ENCODE results near the gene PERCC1. TPM values are rescaled to one million over a fixed set of nuclear protein-coding genes. Genes with fewer than 3 reads are reported as not detected.

Gene PERCC1
- total and polyA plus RNA-seq, 9 of the 15 experiments (the other 6 are each of a cell fraction or from before 2014, with no cell fraction given) = not detected

DNA sequence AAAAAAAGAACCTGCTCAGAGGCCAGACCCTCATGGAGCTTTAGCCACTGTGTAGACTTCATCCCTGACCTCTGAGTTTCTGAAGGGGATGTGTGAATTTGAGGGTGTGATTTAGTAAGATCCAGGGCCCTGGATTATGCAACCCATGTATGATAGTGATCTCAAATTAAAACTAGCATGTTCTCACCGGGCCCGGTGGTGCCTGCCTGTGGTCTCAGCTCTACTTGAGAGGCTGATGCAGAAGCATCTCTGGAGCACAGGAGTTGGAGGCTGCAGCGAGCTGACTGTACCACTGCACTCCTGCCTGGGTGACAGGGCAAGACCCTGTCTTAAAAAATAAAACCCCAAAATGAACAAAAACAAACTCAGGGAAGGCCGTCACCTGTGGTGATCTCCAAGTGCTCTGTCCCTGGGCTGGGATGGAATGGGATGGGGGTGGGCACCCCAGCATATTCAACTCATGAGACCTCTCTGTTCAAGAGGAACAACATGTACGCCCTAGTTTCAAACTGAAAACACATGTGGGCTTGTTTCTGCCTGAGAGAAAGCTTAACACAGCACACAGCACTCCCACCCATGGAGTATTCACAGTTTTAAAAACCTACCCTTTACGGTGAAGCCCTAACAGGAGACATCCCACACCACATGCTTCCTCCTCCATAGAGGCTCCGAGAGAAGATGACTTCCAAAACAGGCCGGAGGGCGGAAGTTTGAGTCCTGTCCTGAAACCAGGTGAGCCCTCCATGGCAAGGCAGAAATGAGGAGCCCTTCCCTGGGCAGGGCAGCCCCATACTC is 49.1 kb upstream of the PERCC1 start:
- DNase-seq (ENCODE audit: extremely low read depth in 1 of 4, low spot score in 3 of 4) (no peak), FAIRE-seq (no peak), ATAC-seq (no peak)
- intact Hi-C loops (cut with micrococcal nuclease) (no loop called here), in situ Hi-C loops (cut with MboI) (no loop called here)
- Histone ChIP-seq H3K79me2 (ENCODE audit: control insufficient read depth, insufficient read depth, low read length) (peaks cover 24% of the 10 kb centered on the region), H3K9me3 (replicated peaks; ENCODE audit: control insufficient read depth, insufficient read depth, low read depth, low read length) (no peaks in the 10 kb centered on the region), H4K20me1 (replicated peaks; ENCODE audit: control insufficient read depth, insufficient read depth, low read length) (peaks cover 8% of the 10 kb centered on the region; the same call in 1 of the 2 replicates), H3K36me3 (ENCODE audit: control insufficient read depth, insufficient read depth, low read length) (peaks cover 3% of the 10 kb centered on the region; the same call in 2 of the 3 replicates), H3K9me1 (ENCODE audit: control insufficient read depth, insufficient read depth, low read length) (peaks cover 5% of the 10 kb centered on the region), H2AFZ (ENCODE audit: low read depth, low read length) (no peak overlapping the region), H3K4me2 (ENCODE audit: insufficient read depth, low read length) (no peak overlapping the region), H3K4me3 (no peak overlapping the region), H3K9ac (ENCODE audit: insufficient read depth in 1 of 2, low read depth in 2 of 2, low read length in 2 of 2) (peak overlapping the region in 1 of 2 experiments; percentile 61; a peak in 1 of 4 replicates), H3K27me3 (ENCODE audit: control insufficient read depth in 2 of 2, insufficient read depth in 2 of 2, low read length in 2 of 2) (no peaks in the 10 kb centered on the region), H3K4me1 (replicated peaks in 1 of 2; ENCODE audit: control insufficient read depth in 2 of 2, insufficient read depth in 2 of 2, low read length in 2 of 2) (peaks cover 19 to 59% of the 10 kb centered on the region in 2 experiments; a peak in 4 of 5 replicates), H3K27ac (ENCODE audit: extremely low read depth, low read depth, low read length) (no peak overlapping the region)
- TF ChIP-seq DPF2 (IDR thresholded peaks at IDR 0.05) = no peak
- TF ChIP-seq CEBPB (tag; IDR thresholded peaks at IDR 0.05) = peak; percentile 60; the same call in 1 of the 2 replicates
- no TSS peak for BruUV-seq (replicated peaks)
- WGBS (ENCODE audit: insufficient coverage, low coverage, missing lambda C conversion rate) = 67% methylated on average over 9 of the region's 9 CpGs
- POLR2A ChIA-PET = interaction anchor here (0.8 to 4.2 kb wide), 2 partner anchors 8 to 31 kb away, joined by 3 to 48 read pairs; no protein-coding TSS in a partner anchor
- CTCF ChIA-PET (ENCODE audit: low intra/inter-chr PET ratio) = no interaction called here

GRCh38 chr16:1383556-1383955 is 47.3 kb upstream of the PERCC1 start:
- Histone ChIP-seq H3K9me3 (replicated peaks; ENCODE audit: control insufficient read depth, insufficient read depth, low read depth, low read length) (no peaks in the 10 kb centered on the region), H3K9me1 (ENCODE audit: control insufficient read depth, insufficient read depth, low read length) (no peaks in the 10 kb centered on the region), H3K79me2 (ENCODE audit: control insufficient read depth, insufficient read depth, low read length) (peaks cover 8% of the 10 kb centered on the region), H4K20me1 (replicated peaks; ENCODE audit: control insufficient read depth, insufficient read depth, low read length) (peaks cover 2% of the 10 kb centered on the region; the same call in 1 of the 2 replicates), H2AFZ (ENCODE audit: low read depth, low read length) (no peak overlapping the region), H3K9ac (ENCODE audit: insufficient read depth in 1 of 2, low read depth in 2 of 2, low read length in 2 of 2) (peak overlapping the region in 1 of 2 experiments; percentile 74; a peak in 1 of 4 replicates), H3K4me2 (ENCODE audit: insufficient read depth, low read length) (no peak overlapping the region), H3K27me3 (ENCODE audit: control insufficient read depth in 2 of 2, insufficient read depth in 2 of 2, low read length in 2 of 2) (no peaks in the 10 kb centered on the region), H3K36me3 (ENCODE audit: control insufficient read depth, insufficient read depth, low read length) (no peaks in the 10 kb centered on the region; the same call in 2 of the 3 replicates), H3K27ac (ENCODE audit: extremely low read depth, low read depth, low read length) (no peak overlapping the region), H3K4me1 (replicated peaks in 1 of 2; ENCODE audit: control insufficient read depth in 2 of 2, insufficient read depth in 2 of 2, low read length in 2 of 2) (peaks cover 7 to 56% of the 10 kb centered on the region in 2 experiments; a peak in 4 of 5 replicates), H3K4me3 (no peak overlapping the region)
- BruUV-seq (replicated peaks) = no TSS peak
- in situ Hi-C loops (cut with MboI) = no loop called here
- ChIA-PET CTCF (ENCODE audit: low intra/inter-chr PET ratio) (no interaction called here), POLR2A (interaction anchor here (0.7 to 1.0 kb wide), 3 partner anchors 8 to 227 kb away, joined by 3 to 4 read pairs (median 4); no protein-coding TSS in a partner anchor)
- intact Hi-C loops (cut with micrococcal nuclease) = no loop called here
- 65% methylated on average over 18 of the region's 18 CpGs for WGBS (ENCODE audit: insufficient coverage, low coverage, missing lambda C conversion rate)
- FAIRE-seq (no peak), ATAC-seq (no peak), DNase-seq (ENCODE audit: extremely low read depth in 1 of 4, low spot score in 3 of 4) (no peak)
- TF ChIP-seq U2AF1 (optimal IDR thresholded peaks at IDR 0.05; ENCODE audit: low read depth, low read length) (no peak), CBFB (CRISPR knock-in tag; IDR thresholded peaks at IDR 0.05) (no peak), MEIS2 (IDR thresholded peaks at IDR 0.05; ENCODE audit: partially characterized antibody) (no peak), PATZ1 (CRISPR knock-in tag; IDR thresholded peaks at IDR 0.05; ENCODE audit: borderline replicate concordance) (no peak), ZFP36 (IDR thresholded peaks at IDR 0.05; ENCODE audit: low read depth, low read length, partially characterized antibody) (no peak), MITF (IDR thresholded peaks at IDR 0.05) (no peak), HNRNPUL1 (IDR thresholded peaks at IDR 0.05; ENCODE audit: low read length) (no peak), E2F3 (CRISPR knock-in tag; IDR thresholded peaks at IDR 0.05) (no peak), LARP7 (IDR thresholded peaks at IDR 0.05) (no peak), FOXK2 (conservative IDR thresholded peaks at IDR 0.05 in 1 of 2, IDR thresholded peaks at IDR 0.05 in 1 of 2; ENCODE audit: low read depth in 2 of 2) (no peak)

Data from K562 (cell line).